ENCODE measurements around the gene RSPH9. TPM values are rescaled to one million over a fixed set of nuclear protein-coding genes. Genes with fewer than 3 reads are reported as not detected.

RSPH9 gene
- total and polyA plus RNA-seq, 7 experiments from 2014 or later: 0.96 to 1.1 TPM; not detected in 5

DNA sequence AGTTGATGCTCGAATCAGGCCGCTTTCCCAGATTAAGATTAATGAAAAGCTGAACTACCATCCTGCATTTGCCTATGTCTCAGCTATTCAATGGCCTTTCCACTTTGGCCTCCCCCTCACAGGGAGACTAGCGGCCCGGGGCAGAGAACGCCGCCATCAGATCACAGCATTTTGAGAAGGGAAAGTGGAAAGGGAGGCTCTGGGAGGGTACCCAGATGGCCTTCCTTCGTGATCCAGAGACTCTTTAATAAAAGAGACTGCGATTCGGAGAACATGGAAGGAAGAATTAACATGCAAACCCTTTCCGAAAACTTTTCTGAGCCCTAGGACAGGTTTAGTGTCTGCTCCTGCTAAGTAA is 42.2 kb downstream of the RSPH9 start:
- CTCF ChIA-PET: no interaction called here
- Histone ChIP-seq H3K36me3 (ENCODE audit: control insufficient read depth in 2 of 3, insufficient read depth in 3 of 3, low read length in 3 of 3) (peaks cover 0 to 24% (median 0%) of the 10 kb centered on the region in 3 experiments), H3K4me3 (ENCODE audit: low read length) (peak overlapping the region; percentile 98), H3K4me1 (ENCODE audit: control insufficient read depth in 2 of 2, insufficient read depth in 2 of 2, low read length in 2 of 2) (peaks cover 10 to 22% of the 10 kb centered on the region in 2 donors), H3K27me3 (ENCODE audit: control insufficient read depth in 2 of 2, insufficient read depth in 2 of 2, low read length in 2 of 2) (no peaks in the 10 kb centered on the region), H3K27ac (ENCODE audit: low read depth, low read length) (peak overlapping the region; percentile 81), H3K9me3 (ENCODE audit: control insufficient read depth in 2 of 3, low read length in 3 of 3) (no peaks in the 10 kb centered on the region)
- peak overlapping the region; percentile 87 to 96 (median 94) for H3K27ac Mint-ChIP-seq
- intact Hi-C loops (cut with micrococcal nuclease): loop anchor here (1.0 to 5.0 kb wide), 4 partner anchors 17 to 170 kb away; partner anchors contain the start of genes GTPBP2 (in 2 of the 2), POLR1C (in 1 of the 2) and YIPF3 (in 1 of the 2)
- H3K9me3 Mint-ChIP-seq: peaks cover 0 to 2% (median 0%) of the 10 kb centered on the region in 11 donors
- H3K27me3 Mint-ChIP-seq: peaks cover 0 to 3% (median 0%) of the 10 kb centered on the region in 5 donors
- peaks cover 0 to 9% (median 0%) of the 10 kb centered on the region in 5 donors for H3K36me3 Mint-ChIP-seq
- ATAC-seq (no peak), DNase-seq (no peak)
- peak overlapping the region; percentile 94 to 99 (median 97) for H3K4me3 Mint-ChIP-seq
- POLR2A ChIA-PET: interaction anchor here (1.1 kb wide), 1 partner anchor 58 kb away, joined by 3 read pairs; the partner anchor contains the start of gene GTPBP2
- peaks cover 28 to 58% (median 55%) of the 10 kb centered on the region in 7 donors for H3K4me1 Mint-ChIP-seq

DNA sequence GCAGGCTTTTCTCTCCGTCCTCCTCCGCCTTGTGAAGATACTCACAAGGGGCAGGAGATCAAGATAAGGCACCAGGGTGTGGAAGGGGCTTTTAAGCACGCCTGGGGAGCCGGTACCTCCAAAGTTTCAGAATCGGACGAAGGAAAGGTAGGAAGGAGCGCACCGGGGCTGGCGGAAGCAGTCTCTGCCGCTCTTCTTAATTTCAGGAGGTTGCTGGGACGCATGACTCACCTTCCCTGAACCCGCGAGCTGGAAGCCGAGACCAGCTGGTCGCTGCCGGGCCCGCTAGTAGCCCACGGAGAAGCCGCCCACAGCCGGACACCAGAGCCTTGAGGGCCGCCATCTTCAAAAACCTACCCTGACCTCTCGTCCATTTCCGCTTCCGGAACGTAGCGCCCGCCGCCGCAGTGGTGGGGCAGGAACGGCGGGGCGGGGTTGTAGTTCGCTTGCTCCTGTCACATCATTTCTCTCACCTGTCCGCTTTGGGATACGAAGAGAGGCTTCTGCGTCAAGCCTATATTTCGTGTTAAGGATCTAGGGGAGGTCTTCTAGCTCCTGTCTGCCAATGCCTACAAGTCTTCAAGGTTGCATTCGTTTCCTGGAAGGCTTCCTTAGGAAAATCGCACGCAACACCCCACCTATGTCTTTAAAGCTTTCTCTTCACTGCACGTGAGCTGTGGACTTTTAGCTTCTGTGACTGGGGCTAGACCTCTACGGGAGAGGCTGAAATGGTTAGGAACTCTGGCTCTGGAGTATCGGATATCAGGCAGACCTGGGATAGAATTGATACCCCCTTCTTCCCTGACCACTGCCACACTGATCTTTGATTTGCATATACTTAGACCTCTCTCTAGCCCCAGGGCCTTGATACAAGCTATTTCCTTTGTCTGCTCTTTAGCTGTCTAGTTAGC is 42.9 kb downstream of the RSPH9 start, which contains the start of gene MRPS18A:
Gene MRPS18A (minus strand): TSS at position 355 of the 911 bp plus-strand sequence. CDS start 12 bp downstream, at position 343.
- ATAC-seq (peak; percentile 97), DNase-seq (peak; percentile 53 to 82 (median 72))
- Mint-ChIP-seq H3K27ac (peak within 1 kb of the TSS; percentile 87 to 96 (median 94)), H3K27me3 (peaks cover 0 to 3% (median 0%) of the 10 kb centered on the region in 5 donors), H3K4me1 (peaks cover 28 to 55% (median 52%) of the 10 kb centered on the region in 7 donors), H3K36me3 (peaks cover 0 to 7% (median 0%) of the 10 kb centered on the region in 5 donors), H3K9me3 (peaks cover 0 to 2% (median 0%) of the 10 kb centered on the region in 11 donors), H3K4me3 (peak within 1 kb of the TSS; percentile 94 to 99 (median 97))
- ChIA-PET POLR2A (interaction anchor here (1.1 kb wide), 1 partner anchor 58 kb away, joined by 3 read pairs; the partner anchor contains the start of gene GTPBP2), CTCF (interaction anchor here (0.6 to 2.1 kb wide), 4 partner anchors 19 to 387 kb away, joined by 3 to 10 read pairs (median 3); no protein-coding TSS in a partner anchor)
- intact Hi-C loops (cut with micrococcal nuclease): loop anchor here (1.0 to 5.0 kb wide), 4 partner anchors 17 to 170 kb away; partner anchors contain the start of genes GTPBP2 (in 2 of the 2), POLR1C (in 1 of the 2) and YIPF3 (in 1 of the 2)
- H3K9me3 ChIP-seq (ENCODE audit: control insufficient read depth in 2 of 3, low read length in 3 of 3): no peaks in the 10 kb centered on the region
- peaks cover 0 to 18% (median 0%) of the 10 kb centered on the region in 3 experiments for H3K36me3 ChIP-seq (ENCODE audit: control insufficient read depth in 2 of 3, insufficient read depth in 3 of 3, low read length in 3 of 3)
- H3K27ac ChIP-seq (ENCODE audit: low read depth, low read length): peak within 1 kb of the TSS; percentile 81
- H3K27me3 ChIP-seq (ENCODE audit: control insufficient read depth in 2 of 2, insufficient read depth in 2 of 2, low read length in 2 of 2): no peaks in the 10 kb centered on the region
- H3K4me3 ChIP-seq (ENCODE audit: low read length): peak within 1 kb of the TSS; percentile 98
- peaks cover 10 to 22% of the 10 kb centered on the region in 2 donors for H3K4me1 ChIP-seq (ENCODE audit: control insufficient read depth in 2 of 2, insufficient read depth in 2 of 2, low read length in 2 of 2)

DNA sequence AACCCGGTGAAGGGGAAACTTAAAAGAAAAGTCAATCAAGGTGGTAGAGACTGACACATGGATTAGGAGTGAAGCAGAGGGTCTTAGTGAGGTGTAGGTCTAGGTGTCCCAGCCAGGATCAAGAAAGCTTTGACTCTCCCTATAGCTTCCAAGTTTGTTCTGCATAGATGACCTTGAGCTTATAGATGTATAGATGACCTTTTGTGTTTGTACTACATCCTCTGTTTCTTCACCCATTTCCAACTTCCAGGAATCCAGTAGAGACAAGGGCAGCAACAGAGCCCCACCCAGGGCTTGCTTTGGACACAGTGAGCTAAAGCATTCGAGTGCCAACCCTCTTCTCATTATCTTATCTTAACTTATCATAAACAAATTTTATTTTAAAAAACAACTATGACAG is 44.6 kb downstream of the RSPH9 start:
- no peaks in the 10 kb centered on the region for H3K9me3 ChIP-seq (ENCODE audit: control insufficient read depth in 2 of 3, low read length in 3 of 3)
- Mint-ChIP-seq H3K4me3 (peak overlapping the region in 2 of 10 donors; percentile 2 to 62), H3K36me3 (peaks cover 0 to 6% (median 0%) of the 10 kb centered on the region in 5 donors), H3K27ac (no peak overlapping the region), H3K9me3 (peaks cover 0 to 2% (median 0%) of the 10 kb centered on the region in 11 donors), H3K4me1 (peaks cover 16 to 39% (median 34%) of the 10 kb centered on the region in 7 donors), H3K27me3 (peaks cover 0 to 9% (median under 1%) of the 10 kb centered on the region in 5 donors)
- H3K4me3 ChIP-seq (ENCODE audit: low read length): no peak overlapping the region
- peaks cover 0 to 5% (median 0%) of the 10 kb centered on the region in 3 experiments for H3K36me3 ChIP-seq (ENCODE audit: control insufficient read depth in 2 of 3, insufficient read depth in 3 of 3, low read length in 3 of 3)
- POLR2A ChIA-PET: interaction anchor here (0.6 kb wide), 1 partner anchor 624 kb away, joined by 3 read pairs; the partner anchor contains the start of gene AARS2
- CTCF ChIA-PET: interaction anchor here (2.1 kb wide), 1 partner anchor 21 kb away, joined by 10 read pairs; no protein-coding TSS in a partner anchor
- H3K4me1 ChIP-seq (ENCODE audit: control insufficient read depth in 2 of 2, insufficient read depth in 2 of 2, low read length in 2 of 2): peaks cover 10 to 18% of the 10 kb centered on the region in 2 donors
- H3K27me3 ChIP-seq (ENCODE audit: control insufficient read depth in 2 of 2, insufficient read depth in 2 of 2, low read length in 2 of 2): no peaks in the 10 kb centered on the region
- H3K27ac ChIP-seq (ENCODE audit: low read depth, low read length): no peak overlapping the region
- intact Hi-C loops (cut with micrococcal nuclease): loop anchor here in 1 of 2 donors (5.0 kb wide), 1 partner anchor 172 kb away; the partner anchor contains the start of genes POLR1C and YIPF3
- ATAC-seq: no peak
- no peak for DNase-seq

DNA sequence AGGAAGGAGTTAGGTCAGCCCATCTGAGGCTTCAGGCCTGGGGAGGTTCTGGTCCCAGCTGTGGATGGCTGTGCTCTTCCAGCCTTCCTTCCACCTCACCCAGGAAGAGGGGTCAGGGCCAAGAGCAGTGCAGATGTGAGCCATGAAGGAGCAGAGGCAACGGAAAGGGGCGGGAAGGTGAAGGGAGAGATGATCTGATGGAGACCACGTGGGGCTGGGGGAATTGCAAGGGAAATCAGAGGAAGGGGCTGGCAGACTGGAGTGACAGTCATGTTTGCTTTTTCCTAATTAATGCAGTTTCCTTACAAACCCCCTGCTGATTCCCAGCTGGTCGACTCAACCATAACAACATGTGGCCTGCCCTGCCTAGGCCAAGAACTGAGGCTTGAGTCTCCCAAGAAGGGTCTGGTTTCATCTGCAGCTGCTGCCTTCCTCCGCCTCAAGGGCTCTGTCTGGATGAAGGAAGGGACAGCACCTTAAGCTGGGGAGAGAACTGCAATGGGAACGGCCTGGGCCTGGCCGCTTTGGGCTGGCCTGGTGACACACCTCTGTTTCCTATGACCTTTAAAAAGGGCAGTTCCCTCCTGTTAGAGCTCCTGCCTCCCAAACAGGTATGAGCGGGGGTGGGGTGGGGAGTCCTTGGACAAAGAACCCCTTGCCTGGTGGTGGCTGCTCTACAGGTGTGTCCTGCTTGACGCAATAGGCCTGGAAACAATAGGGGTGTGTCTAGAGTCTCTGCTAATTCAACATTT is 50.6 kb downstream of the RSPH9 start:
- H3K9me3 ChIP-seq (ENCODE audit: control insufficient read depth in 2 of 3, low read length in 3 of 3): no peaks in the 10 kb centered on the region
- H3K9me3 Mint-ChIP-seq: peaks cover 0 to 2% (median 0%) of the 10 kb centered on the region in 11 donors
- H3K4me3 Mint-ChIP-seq: no peak overlapping the region
- H3K27me3 ChIP-seq (ENCODE audit: control insufficient read depth in 2 of 2, insufficient read depth in 2 of 2, low read length in 2 of 2): no peaks in the 10 kb centered on the region
- ChIA-PET POLR2A (no interaction called here), CTCF (interaction anchor here (1.4 kb wide), 1 partner anchor 21 kb away, joined by 3 read pairs; no protein-coding TSS in a partner anchor)
- H3K4me1 Mint-ChIP-seq: no peaks in the 10 kb centered on the region
- H3K27ac ChIP-seq (ENCODE audit: low read depth, low read length): no peak overlapping the region
- no peak for ATAC-seq
- DNase-seq: no peak
- H3K36me3 ChIP-seq (ENCODE audit: control insufficient read depth in 2 of 3, insufficient read depth in 3 of 3, low read length in 3 of 3): no peaks in the 10 kb centered on the region
- no peak overlapping the region for H3K4me3 ChIP-seq (ENCODE audit: low read length)
- H3K4me1 ChIP-seq (ENCODE audit: control insufficient read depth in 2 of 2, insufficient read depth in 2 of 2, low read length in 2 of 2): no peaks in the 10 kb centered on the region
- no peaks in the 10 kb centered on the region for H3K36me3 Mint-ChIP-seq
- intact Hi-C loops (cut with micrococcal nuclease): no loop called here
- no peak overlapping the region for H3K27ac Mint-ChIP-seq
- peaks cover 0 to 23% (median 13%) of the 10 kb centered on the region in 5 donors for H3K27me3 Mint-ChIP-seq

DNA sequence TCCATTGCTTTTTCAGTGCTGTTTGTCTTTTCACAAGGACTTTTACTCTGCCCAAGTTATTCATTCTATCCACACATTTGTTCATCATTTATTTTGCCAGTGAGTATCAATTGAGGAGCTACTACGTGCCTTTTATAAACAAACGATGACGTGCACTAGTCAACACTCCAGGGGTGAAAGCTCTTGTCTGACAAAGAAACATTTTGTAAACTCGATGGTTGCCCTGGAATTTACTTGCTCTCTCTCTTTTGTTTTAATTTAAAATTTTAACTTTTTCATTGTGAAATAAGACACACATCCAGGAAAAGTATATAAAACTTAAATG is 51.1 kb downstream of the RSPH9 start:
- Histone ChIP-seq H3K27me3 (ENCODE audit: control insufficient read depth in 2 of 2, insufficient read depth in 2 of 2, low read length in 2 of 2) (no peaks in the 10 kb centered on the region), H3K4me1 (ENCODE audit: control insufficient read depth in 2 of 2, insufficient read depth in 2 of 2, low read length in 2 of 2) (no peaks in the 10 kb centered on the region), H3K9me3 (ENCODE audit: control insufficient read depth in 2 of 3, low read length in 3 of 3) (no peaks in the 10 kb centered on the region), H3K27ac (ENCODE audit: low read depth, low read length) (no peak overlapping the region), H3K36me3 (ENCODE audit: control insufficient read depth in 2 of 3, insufficient read depth in 3 of 3, low read length in 3 of 3) (no peaks in the 10 kb centered on the region), H3K4me3 (ENCODE audit: low read length) (no peak overlapping the region)
- CTCF ChIA-PET: no interaction called here
- ATAC-seq: no peak
- no peak for DNase-seq
- no peak overlapping the region for H3K27ac Mint-ChIP-seq
- POLR2A ChIA-PET: no interaction called here
- H3K4me1 Mint-ChIP-seq: no peaks in the 10 kb centered on the region
- H3K9me3 Mint-ChIP-seq: peaks cover 0 to 2% (median 0%) of the 10 kb centered on the region in 11 donors
- peaks cover 0 to 24% (median 13%) of the 10 kb centered on the region in 5 donors for H3K27me3 Mint-ChIP-seq
- no peak overlapping the region for H3K4me3 Mint-ChIP-seq
- intact Hi-C loops (cut with micrococcal nuclease): no loop called here
- no peaks in the 10 kb centered on the region for H3K36me3 Mint-ChIP-seq

DNA sequence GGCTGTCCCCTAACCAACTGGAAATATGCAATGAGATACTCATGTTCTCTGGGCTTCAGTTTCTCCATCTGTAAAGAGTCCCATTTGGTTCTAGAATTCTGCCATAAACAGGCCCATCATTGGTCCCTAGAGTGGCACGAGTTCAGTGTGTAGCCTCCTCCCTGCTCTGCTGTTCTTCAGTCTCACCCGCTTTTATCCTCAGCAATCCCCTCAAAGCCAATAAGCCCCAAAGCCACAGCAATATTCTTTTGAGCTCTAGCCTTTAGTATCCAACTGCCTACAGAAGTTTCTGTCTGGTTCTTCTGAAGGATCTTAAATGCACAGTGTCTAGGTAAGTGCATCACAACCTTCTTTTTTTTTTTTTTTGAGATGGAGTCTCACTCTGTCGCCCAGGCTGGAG is 52.6 kb downstream of the RSPH9 start:
- no peak for DNase-seq

More for the DNA sequence above, 52.6 kb downstream of the RSPH9 start:
- peaks cover 0 to 2% (median 0%) of the 10 kb centered on the region in 11 donors for H3K9me3 Mint-ChIP-seq
- H3K27me3 Mint-ChIP-seq: peaks cover 5 to 32% (median 19%) of the 10 kb centered on the region in 5 donors
- H3K4me3 Mint-ChIP-seq: no peak overlapping the region
- Histone ChIP-seq H3K36me3 (ENCODE audit: control insufficient read depth in 2 of 3, insufficient read depth in 3 of 3, low read length in 3 of 3) (no peaks in the 10 kb centered on the region), H3K27ac (ENCODE audit: low read depth, low read length) (no peak overlapping the region), H3K4me3 (ENCODE audit: low read length) (no peak overlapping the region), H3K9me3 (ENCODE audit: control insufficient read depth in 2 of 3, low read length in 3 of 3) (no peaks in the 10 kb centered on the region), H3K4me1 (ENCODE audit: control insufficient read depth in 2 of 2, insufficient read depth in 2 of 2, low read length in 2 of 2) (no peaks in the 10 kb centered on the region), H3K27me3 (ENCODE audit: control insufficient read depth in 2 of 2, insufficient read depth in 2 of 2, low read length in 2 of 2) (no peaks in the 10 kb centered on the region)
- H3K27ac Mint-ChIP-seq: no peak overlapping the region
- ChIA-PET CTCF (no interaction called here), POLR2A (interaction anchor here (0.6 kb wide), 1 partner anchor 12 kb away, joined by 3 read pairs; no protein-coding TSS in a partner anchor)
- peaks cover 0 to 2% (median 0%) of the 10 kb centered on the region in 7 donors for H3K4me1 Mint-ChIP-seq
- ATAC-seq: no peak
- no peaks in the 10 kb centered on the region for H3K36me3 Mint-ChIP-seq
- intact Hi-C loops (cut with micrococcal nuclease): no loop called here

Data from naive thymus-derived CD4-positive, alpha-beta T cell (primary cell).